Measurements from ENCODE around the gene BTN2A1.

GRCh38 chr6:26457264-26457805 lies 420 bp upstream of the BTN2A1 start:
- TF ChIP-seq, protein P1, sequence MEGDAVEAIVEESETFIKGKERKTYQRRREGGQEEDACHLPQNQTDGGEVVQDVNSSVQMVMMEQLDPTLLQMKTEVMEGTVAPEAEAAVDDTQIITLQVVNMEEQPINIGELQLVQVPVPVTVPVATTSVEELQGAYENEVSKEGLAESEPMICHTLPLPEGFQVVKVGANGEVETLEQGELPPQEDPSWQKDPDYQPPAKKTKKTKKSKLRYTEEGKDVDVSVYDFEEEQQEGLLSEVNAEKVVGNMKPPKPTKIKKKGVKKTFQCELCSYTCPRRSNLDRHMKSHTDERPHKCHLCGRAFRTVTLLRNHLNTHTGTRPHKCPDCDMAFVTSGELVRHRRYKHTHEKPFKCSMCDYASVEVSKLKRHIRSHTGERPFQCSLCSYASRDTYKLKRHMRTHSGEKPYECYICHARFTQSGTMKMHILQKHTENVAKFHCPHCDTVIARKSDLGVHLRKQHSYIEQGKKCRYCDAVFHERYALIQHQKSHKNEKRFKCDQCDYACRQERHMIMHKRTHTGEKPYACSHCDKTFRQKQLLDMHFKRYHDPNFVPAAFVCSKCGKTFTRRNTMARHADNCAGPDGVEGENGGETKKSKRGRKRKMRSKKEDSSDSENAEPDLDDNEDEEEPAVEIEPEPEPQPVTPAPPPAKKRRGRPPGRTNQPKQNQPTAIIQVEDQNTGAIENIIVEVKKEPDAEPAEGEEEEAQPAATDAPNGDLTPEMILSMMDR (IDR thresholded peaks at IDR 0.05; ENCODE audit: low read depth, low read length, poor library complexity, severe bottlenecking) = no peak
- TF ChIP-seq EZH2phosphoT487 (IDR thresholded peaks at IDR 0.05; ENCODE audit: borderline replicate concordance, low read length) = no peak

Data from DOHH2 (cell line).